HG03280 (cell line): ENCODE measurements around the gene RB1.

Experiments
- ATAC-seq: cut with Tn5 transposase; IDR thresholded peaks from one replicate; pipeline ENCODE4 v1.9.1; 2021; ENCODE audit warnings: mild to moderate bottlenecking, moderate library complexity; ENCODE audit not compliant: unreplicated experiment

RB1 gene

GRCh38 chr13:48518083-48518482, 214.5 kb downstream of the RB1 start:
- ATAC-seq = no peak

GRCh38 chr13:48526286-48526685, 222.7 kb downstream of the RB1 start:
- ATAC-seq = no peak

- no peak for ATAC-seq
Measured at GRCh38 chr13:48527955-48528354, 224.4 kb downstream of the RB1 start.

GRCh38 chr13:48528720-48529119, 225.2 kb downstream of the RB1 start:
- no peak for ATAC-seq

GRCh38 chr13:48530833-48531232, 227.3 kb downstream of the RB1 start:
- no peak for ATAC-seq
